Subcutaneous adipose tissue (tissue), 4 donors: ENCODE measurements around the gene PDILT. TPM values are rescaled to one million over a fixed set of nuclear protein-coding genes. Genes with fewer than 3 reads are reported as not detected.
"Not testable (repeated sequence)": the region's sequence is repeated elsewhere in the genome, so short reads cannot be mapped to it uniquely, and the experiment has no call there.

Experiments
- CTCF ChIP-seq: fragments of 450-650 bp; IDR thresholded peaks from one replicate; pipeline ENCODE4 v1.5.1; 2016; ENCODE audit warnings: low read depth, mild to moderate bottlenecking, control low read depth, antibody characterized with exemption, moderate library complexity
- total RNA-seq, 4 donors: library from RNA; depleted of rRNA; stranded (reverse); fragments of >200 nt; gene quantifications; one replicate each; pipeline ENCODE4 v1.1.0, GENCODE V29; 2016

Gene PDILT
- not detected for total RNA-seq

- no peak for TF ChIP-seq CTCF
Measured at GRCh38 chr16:20404637-20405036, at the start of gene PDILT. Gene PDILT, minus strand, starts transcription at chr16:20404737. Its CDS starts 5,437 bp downstream, at chr16:20399300.

- TF ChIP-seq CTCF = not testable (repeated sequence)
Measured at GRCh38 chr16:20451364-20451763, 46.8 kb upstream of the PDILT start, which contains the start of gene ACSM2A. Gene ACSM2A, plus strand, starts transcription at chr16:20451521. Its CDS starts 8,594 bp downstream, at chr16:20460115.

- TF ChIP-seq CTCF = no peak
Measured at GRCh38 chr16:20441191-20441590, 36.7 kb upstream of the PDILT start.

GRCh38 chr16:20430948-20431347, 26.4 kb upstream of the PDILT start:
- TF ChIP-seq CTCF = no peak

GRCh38 chr16:20424129-20424866, 19.8 kb upstream of the PDILT start:
- TF ChIP-seq CTCF = no peak

GRCh38 chr16:20415541-20415940, 11.0 kb upstream of the PDILT start:
- TF ChIP-seq CTCF = no peak

- no peak for TF ChIP-seq CTCF
Measured at GRCh38 chr16:20411055-20411454, 6.5 kb upstream of the PDILT start.
